H9 (cell line): ENCODE measurements around the gene LZTFL1. TPM values are rescaled to one million over a fixed set of nuclear protein-coding genes. Genes with fewer than 3 reads are reported as not detected.

Experiments used
- DNase-seq: peaks from one replicate; pipeline ENCODE4 v3.0.0-alpha.2; 2017
- H2AFZ ChIP-seq: one replicate; pipeline ENCODE4 v1.6.1; 2013; ENCODE audit warnings: mild to moderate bottlenecking, low read length, control low read depth, moderate library complexity
- H2AK5ac ChIP-seq: 2 replicates; pipeline ENCODE4 v1.6.1; 2013; ENCODE audit warnings: low read length, control low read depth, mixed read lengths; ENCODE audit not compliant: insufficient read length
- H2BK120ac ChIP-seq: one replicate; pipeline ENCODE4 v1.6.1; 2013; ENCODE audit warnings: low read depth, mild to moderate bottlenecking, low read length, control low read depth, inconsistent platforms; ENCODE audit not compliant: poor library complexity, severe bottlenecking
- H2BK12ac ChIP-seq: 2 replicates; pipeline ENCODE4 v1.6.1; 2013; ENCODE audit warnings: low read length, control low read depth, mixed read lengths, low read depth; ENCODE audit not compliant: insufficient read length
- H2BK15ac ChIP-seq: 2 replicates; pipeline ENCODE4 v1.6.1; 2013; ENCODE audit warnings: low read depth, low read length, control low read depth
- H2BK20ac ChIP-seq: one replicate; pipeline ENCODE4 v1.6.1; 2013; ENCODE audit warnings: low read depth, mild to moderate bottlenecking, low read length, control low read depth, inconsistent platforms; ENCODE audit not compliant: poor library complexity, severe bottlenecking
- H2BK5ac ChIP-seq: 2 replicates; pipeline ENCODE4 v1.6.1; 2013; ENCODE audit warnings: low read length, control low read depth, mixed read lengths; ENCODE audit not compliant: insufficient read length
- H3K14ac ChIP-seq: 2 replicates; pipeline ENCODE4 v1.6.1; 2013; ENCODE audit warnings: low read length, control low read depth; ENCODE audit not compliant: insufficient read depth
- H3K18ac ChIP-seq: 2 replicates; pipeline ENCODE4 v1.6.1; 2013; ENCODE audit warnings: low read depth, mild to moderate bottlenecking, mixed read lengths, low read length, control low read depth; ENCODE audit not compliant: insufficient read length
- H3K23ac ChIP-seq: 2 replicates; pipeline ENCODE4 v1.6.1; 2013; ENCODE audit warnings: low read length, control low read depth, mixed read lengths, low read depth; ENCODE audit not compliant: insufficient read length
- H3K23me2 ChIP-seq: 2 replicates; pipeline ENCODE4 v1.6.1; 2013; ENCODE audit warnings: low read depth, mild to moderate bottlenecking, mixed read lengths, low read length, control low read depth; ENCODE audit not compliant: insufficient read length, poor library complexity, severe bottlenecking
- H3K27ac ChIP-seq: 2 replicates; pipeline ENCODE4 v1.5.1; 2013; ENCODE audit warnings: low read length, control low read depth, mixed read lengths, low read depth; ENCODE audit not compliant: insufficient read length
- H3K27me3 ChIP-seq: 2 replicates; pipeline ENCODE4 v1.6.1; 2013; ENCODE audit warnings: low read length, control low read depth, inconsistent platforms; ENCODE audit not compliant: insufficient read depth
- H3K4ac ChIP-seq: 2 replicates; pipeline ENCODE4 v1.6.1; 2013; ENCODE audit warnings: low read depth, mild to moderate bottlenecking, control low read depth, inconsistent platforms, low read length, moderate library complexity
- H3K4me1 ChIP-seq: 2 replicates; pipeline ENCODE4 v1.6.1; 2013; ENCODE audit warnings: low read length, control low read depth, inconsistent platforms; ENCODE audit not compliant: insufficient read depth
- H3K4me2 ChIP-seq: 2 replicates; pipeline ENCODE4 v1.6.1; 2013; ENCODE audit warnings: low read length, control low read depth, mixed read lengths; ENCODE audit not compliant: insufficient read length, insufficient read depth
- H3K56ac ChIP-seq: 2 replicates; pipeline ENCODE4 v1.6.1; 2013; ENCODE audit warnings: low read depth, mild to moderate bottlenecking, mixed read lengths, low read length, control low read depth; ENCODE audit not compliant: insufficient read length
- H3K79me1 ChIP-seq: 2 replicates; pipeline ENCODE4 v1.6.1; 2013; ENCODE audit warnings: low read depth, mild to moderate bottlenecking, moderate library complexity, low read length, control low read depth, inconsistent platforms; ENCODE audit not compliant: insufficient read depth, poor library complexity, severe bottlenecking
- H3K79me2 ChIP-seq: 2 replicates; pipeline ENCODE4 v1.6.1; 2013; ENCODE audit warnings: low read length, control low read depth, inconsistent platforms; ENCODE audit not compliant: insufficient read depth
- H3K9ac ChIP-seq: 2 replicates; pipeline ENCODE4 v1.6.1; 2013; ENCODE audit warnings: low read length, control low read depth, mixed read lengths; ENCODE audit not compliant: insufficient read length; ENCODE audit errors: extremely low read depth
- H3K9me3 ChIP-seq: one replicate; pipeline ENCODE4 v1.6.1; 2013; ENCODE audit warnings: low read depth, low read length, inconsistent platforms; ENCODE audit not compliant: control insufficient read depth
- H3T11ph ChIP-seq: one replicate; pipeline ENCODE4 v1.6.1; 2013; ENCODE audit warnings: mild to moderate bottlenecking, low read length, control low read depth, inconsistent platforms
- H4K20me1 ChIP-seq: one replicate; pipeline ENCODE4 v1.6.1; 2013; ENCODE audit not compliant: control insufficient read depth, insufficient read length, insufficient read depth
- H4K5ac ChIP-seq: 2 replicates; pipeline ENCODE4 v1.6.1; 2013; ENCODE audit warnings: low read depth, mild to moderate bottlenecking, mixed read lengths, low read length, control low read depth; ENCODE audit not compliant: insufficient read length
- H4K8ac ChIP-seq: replicated peaks from 2 replicates; pipeline ENCODE4 v1.6.1; 2013; ENCODE audit warnings: low read length, control low read depth, mixed read lengths, low read depth; ENCODE audit not compliant: insufficient read length
- H4K91ac ChIP-seq: 2 replicates; pipeline ENCODE4 v1.6.1; 2013; ENCODE audit warnings: low read depth, mild to moderate bottlenecking, moderate library complexity, mixed read lengths, low read length, control low read depth; ENCODE audit not compliant: insufficient read length
- H3K27ac Mint-ChIP-seq, 3 experiments: 2 replicates in 2 of 3; 3 replicates in 1 of 3; pipeline ENCODE4 v1.8.0; 2020 to 2021; ENCODE audit warnings: mixed read lengths in 3 of 3, mild to moderate bottlenecking in 1 of 3, moderate library complexity in 1 of 3
- H3K27me3 Mint-ChIP-seq: 2 replicates; pipeline ENCODE4 v1.8.0; 2021; ENCODE audit warnings: low read depth, mild to moderate bottlenecking, moderate library complexity, mixed read lengths
- H3K36me3 Mint-ChIP-seq, 3 experiments: 2 replicates in 2 of 3; 3 replicates in 1 of 3; pipeline ENCODE4 v1.8.0; 2020 to 2021; ENCODE audit warnings: low read depth in 3 of 3, mixed read lengths in 3 of 3; ENCODE audit not compliant: insufficient read depth in 1 of 3
- H3K4me1 Mint-ChIP-seq, 2 experiments: 2 replicates each; pipeline ENCODE4 v1.8.0; 2020; ENCODE audit warnings: mixed read lengths in 2 of 2
- H3K4me3 Mint-ChIP-seq, 2 experiments: 2 replicates in 1 of 2; 3 replicates in 1 of 2; pipeline ENCODE4 v1.8.0; 2020 to 2021; ENCODE audit warnings: mild to moderate bottlenecking in 2 of 2, mixed read lengths in 2 of 2, moderate library complexity in 1 of 2
- H3K9me3 Mint-ChIP-seq, 2 experiments: 2 replicates in 1 of 2; 3 replicates in 1 of 2; pipeline ENCODE4 v1.8.0; 2020; ENCODE audit warnings: mild to moderate bottlenecking in 2 of 2, mixed read lengths in 2 of 2, moderate library complexity in 1 of 2
- WGBS: extraction: QIAGEN DNeasy Blood & Tissue Kit; methylation state at CpG from one replicate; pipeline ENCODE4 v1.1.7; 2013; ENCODE audit warnings: missing lambda C conversion rate, low lambda C conversion rate, mixed read lengths; ENCODE audit not compliant: insufficient read length; ENCODE audit errors: extremely low coverage; 5-methylcytosine and 5-hydroxymethylcytosine counted together
- total RNA-seq: library from RNA; stranded (reverse); gene quantifications from 2 replicates; pipeline ENCODE4 v1.2.1, GENCODE V29; 2021
- TF ChIP-seq, protein P1 (sequence below): fragments of 200-600 bp; sonication (generic); conservative IDR thresholded peaks from 3 replicates; pipeline ENCODE4 v1.8.0; 2021; ENCODE audit warnings: antibody characterized with exemption, mild to moderate bottlenecking

LZTFL1 gene
- total RNA-seq, 1 experiment from 2014 or later, result 12.2 TPM

DNA sequence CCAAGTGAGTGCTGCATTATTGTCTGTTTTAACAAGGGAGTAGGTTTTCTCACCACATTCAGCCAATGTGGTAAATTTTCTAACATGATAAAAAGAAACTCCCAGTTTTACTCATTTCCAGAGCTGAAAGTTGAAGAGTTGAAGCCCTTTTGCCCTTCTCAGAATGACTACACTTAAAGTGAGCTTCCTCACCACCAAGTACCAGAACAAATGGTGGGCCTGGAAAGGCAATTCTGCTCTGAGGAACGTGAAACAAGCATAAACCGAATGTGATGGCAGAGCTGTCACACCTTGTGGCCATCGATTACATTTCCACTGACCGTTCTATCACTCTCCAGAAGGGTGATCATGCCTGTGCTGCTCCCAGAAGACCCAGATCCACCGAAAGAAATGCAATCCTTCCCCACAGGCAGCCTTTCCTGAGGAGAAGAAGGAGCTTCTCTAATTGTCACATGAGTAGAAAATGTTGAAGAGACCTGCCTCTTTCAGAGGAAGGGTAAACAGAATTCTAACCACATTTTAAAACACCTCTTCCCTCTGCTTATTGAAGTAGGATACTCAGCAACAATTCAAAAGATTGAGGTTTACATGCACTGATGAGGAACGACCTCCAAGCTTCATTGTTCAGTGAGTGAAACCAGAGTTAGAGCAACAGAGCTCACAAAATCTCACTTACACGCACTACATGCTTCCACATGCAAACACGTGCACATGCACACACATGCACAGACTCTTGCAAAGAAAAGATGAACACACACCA, 23.0 kb upstream of the LZTFL1 start:
- peaks cover 5% of the 10 kb centered on the region for H3K9me3 ChIP-seq
- peaks cover 4 to 5% of the 10 kb centered on the region in 2 experiments; a peak in 2 of 5 replicates for H3K9me3 Mint-ChIP-seq

More for the DNA sequence above, 23.0 kb upstream of the LZTFL1 start:
- Histone ChIP-seq H4K91ac (no peak overlapping the region), H4K20me1 (peaks cover 2% of the 10 kb centered on the region), H3K79me1 (no peaks in the 10 kb centered on the region), H2BK12ac (no peak overlapping the region), H3K79me2 (no peaks in the 10 kb centered on the region), H3K4me1 (no peaks in the 10 kb centered on the region), H2BK15ac (no peak overlapping the region), H4K5ac (no peak overlapping the region), H2BK120ac (no peak overlapping the region), H3K23me2 (no peaks in the 10 kb centered on the region), H3K27ac (no peak overlapping the region), H2BK5ac (no peak overlapping the region), H3K4ac (no peak overlapping the region), H3K56ac (no peak overlapping the region), H3K27me3 (no peaks in the 10 kb centered on the region), H2BK20ac (no peak overlapping the region), H3K18ac (no peak overlapping the region), H3K14ac (no peak overlapping the region), H2AFZ (no peak overlapping the region), H3K23ac (no peak overlapping the region), H3K4me2 (no peak overlapping the region), H4K8ac (no peak overlapping the region), H3K9ac (no peak overlapping the region), H2AK5ac (peak overlapping the region; percentile 84), H3T11ph (no peak overlapping the region)
- no peak for DNase-seq
- H3K4me3 Mint-ChIP-seq, result no peak overlapping the region
- no CpG with 5 or more reads among the region's 8 CpGs for WGBS
- TF ChIP-seq, protein P1, sequence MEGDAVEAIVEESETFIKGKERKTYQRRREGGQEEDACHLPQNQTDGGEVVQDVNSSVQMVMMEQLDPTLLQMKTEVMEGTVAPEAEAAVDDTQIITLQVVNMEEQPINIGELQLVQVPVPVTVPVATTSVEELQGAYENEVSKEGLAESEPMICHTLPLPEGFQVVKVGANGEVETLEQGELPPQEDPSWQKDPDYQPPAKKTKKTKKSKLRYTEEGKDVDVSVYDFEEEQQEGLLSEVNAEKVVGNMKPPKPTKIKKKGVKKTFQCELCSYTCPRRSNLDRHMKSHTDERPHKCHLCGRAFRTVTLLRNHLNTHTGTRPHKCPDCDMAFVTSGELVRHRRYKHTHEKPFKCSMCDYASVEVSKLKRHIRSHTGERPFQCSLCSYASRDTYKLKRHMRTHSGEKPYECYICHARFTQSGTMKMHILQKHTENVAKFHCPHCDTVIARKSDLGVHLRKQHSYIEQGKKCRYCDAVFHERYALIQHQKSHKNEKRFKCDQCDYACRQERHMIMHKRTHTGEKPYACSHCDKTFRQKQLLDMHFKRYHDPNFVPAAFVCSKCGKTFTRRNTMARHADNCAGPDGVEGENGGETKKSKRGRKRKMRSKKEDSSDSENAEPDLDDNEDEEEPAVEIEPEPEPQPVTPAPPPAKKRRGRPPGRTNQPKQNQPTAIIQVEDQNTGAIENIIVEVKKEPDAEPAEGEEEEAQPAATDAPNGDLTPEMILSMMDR, result no peak
- H3K36me3 Mint-ChIP-seq, result no peaks in the 10 kb centered on the region
- no peaks in the 10 kb centered on the region for H3K4me1 Mint-ChIP-seq
- peaks cover 30% of the 10 kb centered on the region for H3K27me3 Mint-ChIP-seq
- no peak overlapping the region for H3K27ac Mint-ChIP-seq
